Measurements from ENCODE around the gene SETD5. TPM values are rescaled to one million over a fixed set of nuclear protein-coding genes. Genes with fewer than 3 reads are reported as not detected.
A peak's percentile ranks its signal among the peaks of the same experiment; 100 is the strongest.

The SETD5 gene
- total RNA-seq, 1 donor from 2014 or later, result 123 TPM

DNA sequence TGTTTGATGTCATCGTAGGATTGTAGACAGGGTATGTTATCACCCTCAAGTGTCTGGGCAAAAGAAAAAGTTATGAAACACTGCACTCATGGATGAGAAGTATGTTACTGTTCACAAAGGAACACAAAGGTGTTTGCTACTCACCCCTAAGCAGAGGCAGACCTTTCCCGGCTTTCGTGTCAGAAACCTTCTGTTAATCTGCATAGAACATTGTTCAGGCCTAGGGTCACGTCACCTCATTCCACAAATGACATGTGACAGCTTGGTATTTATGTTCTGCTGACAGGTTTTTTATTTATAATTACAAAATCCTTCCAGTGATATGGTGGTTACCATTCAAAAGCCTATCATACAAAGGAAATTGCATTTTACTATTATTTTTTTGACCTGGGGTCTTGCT, 18.1 kb upstream of the SETD5 start:
- no peak for DNase-seq (ENCODE audit: low spot score)
- Mint-ChIP-seq H3K27me3 (ENCODE audit: low read depth) (no peaks in the 10 kb centered on the region), H3K4me3 (ENCODE audit: unreplicated experiment) (no peak overlapping the region), H3K4me1 (ENCODE audit: low read depth) (peaks cover 5% of the 10 kb centered on the region), H3K36me3 (ENCODE audit: low read depth) (peaks cover 28% of the 10 kb centered on the region), H3K27ac (ENCODE audit: unreplicated experiment) (no peak overlapping the region), H3K9me3 (ENCODE audit: low read depth) (no peaks in the 10 kb centered on the region)
- TF ChIP-seq, protein P1, sequence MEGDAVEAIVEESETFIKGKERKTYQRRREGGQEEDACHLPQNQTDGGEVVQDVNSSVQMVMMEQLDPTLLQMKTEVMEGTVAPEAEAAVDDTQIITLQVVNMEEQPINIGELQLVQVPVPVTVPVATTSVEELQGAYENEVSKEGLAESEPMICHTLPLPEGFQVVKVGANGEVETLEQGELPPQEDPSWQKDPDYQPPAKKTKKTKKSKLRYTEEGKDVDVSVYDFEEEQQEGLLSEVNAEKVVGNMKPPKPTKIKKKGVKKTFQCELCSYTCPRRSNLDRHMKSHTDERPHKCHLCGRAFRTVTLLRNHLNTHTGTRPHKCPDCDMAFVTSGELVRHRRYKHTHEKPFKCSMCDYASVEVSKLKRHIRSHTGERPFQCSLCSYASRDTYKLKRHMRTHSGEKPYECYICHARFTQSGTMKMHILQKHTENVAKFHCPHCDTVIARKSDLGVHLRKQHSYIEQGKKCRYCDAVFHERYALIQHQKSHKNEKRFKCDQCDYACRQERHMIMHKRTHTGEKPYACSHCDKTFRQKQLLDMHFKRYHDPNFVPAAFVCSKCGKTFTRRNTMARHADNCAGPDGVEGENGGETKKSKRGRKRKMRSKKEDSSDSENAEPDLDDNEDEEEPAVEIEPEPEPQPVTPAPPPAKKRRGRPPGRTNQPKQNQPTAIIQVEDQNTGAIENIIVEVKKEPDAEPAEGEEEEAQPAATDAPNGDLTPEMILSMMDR (IDR thresholded peaks at IDR 0.05), result no peak

DNA sequence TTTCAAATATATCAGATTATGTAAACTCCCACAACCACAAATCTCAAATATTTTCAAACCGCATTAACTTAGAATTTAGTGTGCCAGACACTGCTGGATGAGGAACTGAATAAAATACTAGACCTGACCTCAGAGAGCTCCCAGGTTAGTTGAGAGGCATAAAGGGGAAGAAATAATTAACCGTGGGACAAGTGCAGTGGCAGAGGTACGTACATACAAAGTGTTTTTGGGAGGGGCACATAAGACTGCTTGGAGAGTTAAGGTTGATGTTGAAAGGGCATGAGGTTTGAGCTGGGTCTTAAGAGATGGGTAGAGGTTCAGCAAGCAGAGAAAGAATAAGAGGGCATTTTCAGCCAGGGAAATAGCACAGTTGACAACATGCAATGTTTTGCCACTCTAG, 17.4 kb upstream of the SETD5 start:
- Mint-ChIP-seq H3K27ac (ENCODE audit: unreplicated experiment) (no peak overlapping the region), H3K36me3 (ENCODE audit: low read depth) (peaks cover 28% of the 10 kb centered on the region), H3K4me1 (ENCODE audit: low read depth) (peaks cover 10% of the 10 kb centered on the region), H3K4me3 (ENCODE audit: unreplicated experiment) (no peak overlapping the region), H3K27me3 (ENCODE audit: low read depth) (no peaks in the 10 kb centered on the region), H3K9me3 (ENCODE audit: low read depth) (no peaks in the 10 kb centered on the region)
- TF ChIP-seq, protein P1 (IDR thresholded peaks at IDR 0.05), result no peak
- no peak for DNase-seq (ENCODE audit: low spot score)

DNA sequence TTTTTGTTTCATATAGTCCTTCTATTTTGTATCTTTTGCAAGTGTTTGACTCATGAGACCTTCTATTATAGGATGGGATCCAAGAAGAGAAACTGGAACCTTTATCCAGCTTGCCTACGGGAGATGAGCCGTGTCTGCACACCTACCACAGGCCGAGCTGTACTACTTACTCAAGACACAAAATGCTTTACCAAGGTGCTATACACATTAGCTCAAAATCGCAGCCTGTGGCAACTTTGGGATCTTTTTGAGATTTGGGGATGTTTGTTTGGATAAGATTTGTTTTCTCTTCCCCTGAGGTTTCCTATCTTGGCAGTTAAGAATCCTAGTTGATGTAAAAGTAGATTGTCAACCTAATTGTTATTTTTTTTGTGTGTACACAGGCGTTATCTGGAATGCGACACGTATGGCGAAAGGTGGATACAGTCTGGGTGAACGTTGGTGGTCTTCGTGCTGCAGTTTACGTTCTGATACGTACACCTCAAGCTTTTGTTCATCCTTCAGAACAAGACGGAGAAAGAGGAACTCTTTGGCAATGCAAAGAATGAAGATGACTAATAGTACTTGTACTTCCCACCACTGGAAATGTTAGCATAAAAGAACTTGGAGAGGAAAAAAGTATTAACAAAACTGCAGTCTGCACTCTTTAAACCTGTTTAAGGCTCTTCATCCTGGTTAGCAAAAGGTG, 13.1 kb upstream of the SETD5 start:
- H3K36me3 Mint-ChIP-seq (ENCODE audit: low read depth), result peaks cover 24% of the 10 kb centered on the region
- no peaks in the 10 kb centered on the region for H3K9me3 Mint-ChIP-seq (ENCODE audit: low read depth)
- no peak overlapping the region for H3K4me3 Mint-ChIP-seq (ENCODE audit: unreplicated experiment)
- peaks cover 33% of the 10 kb centered on the region for H3K4me1 Mint-ChIP-seq (ENCODE audit: low read depth)
- TF ChIP-seq, protein P1 (IDR thresholded peaks at IDR 0.05), result no peak
- H3K27ac Mint-ChIP-seq (ENCODE audit: unreplicated experiment), result peak overlapping the region; percentile 82
- H3K27me3 Mint-ChIP-seq (ENCODE audit: low read depth), result no peaks in the 10 kb centered on the region
- no peak for DNase-seq (ENCODE audit: low spot score)

DNA sequence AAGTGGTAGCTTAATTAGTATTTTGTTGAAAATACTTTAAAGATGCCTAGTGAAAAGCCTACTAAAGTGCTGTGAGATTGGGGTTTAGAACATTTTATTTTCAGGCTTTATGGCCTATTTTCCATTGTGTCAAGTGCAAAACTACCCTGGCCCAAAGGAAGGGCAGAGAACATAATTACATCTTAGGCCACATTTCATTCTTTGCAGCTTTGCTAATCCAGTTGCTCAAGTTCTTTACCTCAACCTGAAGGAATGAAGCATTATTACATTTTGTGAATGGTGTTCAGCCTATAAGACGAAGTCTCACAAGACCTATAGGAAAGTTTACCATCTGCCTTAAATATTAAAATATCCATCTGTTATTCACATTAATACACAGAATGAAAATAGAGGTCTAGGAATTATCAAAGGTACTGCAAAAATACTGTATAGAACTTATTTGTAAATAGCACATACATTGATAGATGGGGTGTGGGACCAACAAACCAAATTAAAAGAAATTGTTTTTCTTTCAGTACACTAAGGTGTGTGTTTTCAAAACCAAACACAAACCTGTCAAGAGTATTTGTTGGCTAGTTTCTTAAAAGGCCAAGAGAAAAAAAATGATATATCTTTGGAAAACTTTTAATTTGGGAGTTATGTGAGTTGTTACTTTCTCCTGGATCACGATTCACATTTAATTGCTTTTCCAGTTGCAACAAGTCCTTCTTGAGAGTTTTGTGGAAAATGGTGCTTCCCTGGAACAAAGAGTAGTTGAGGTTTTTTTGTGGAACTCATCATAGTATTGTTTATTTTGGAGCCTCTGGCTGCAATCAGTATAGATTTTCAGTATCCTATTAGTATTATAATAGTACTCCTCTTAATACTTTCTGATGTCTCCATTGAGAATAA, 12.0 kb upstream of the SETD5 start:
- H3K27ac Mint-ChIP-seq (ENCODE audit: unreplicated experiment), result peak overlapping the region; percentile 82
- peaks cover 34% of the 10 kb centered on the region for H3K4me1 Mint-ChIP-seq (ENCODE audit: low read depth)
- H3K9me3 Mint-ChIP-seq (ENCODE audit: low read depth), result no peaks in the 10 kb centered on the region
- H3K4me3 Mint-ChIP-seq (ENCODE audit: unreplicated experiment), result no peak overlapping the region
- no peaks in the 10 kb centered on the region for H3K27me3 Mint-ChIP-seq (ENCODE audit: low read depth)
- no peak for DNase-seq (ENCODE audit: low spot score)
- peaks cover 29% of the 10 kb centered on the region for H3K36me3 Mint-ChIP-seq (ENCODE audit: low read depth)
- TF ChIP-seq, protein P1 (IDR thresholded peaks at IDR 0.05), result no peak

DNA sequence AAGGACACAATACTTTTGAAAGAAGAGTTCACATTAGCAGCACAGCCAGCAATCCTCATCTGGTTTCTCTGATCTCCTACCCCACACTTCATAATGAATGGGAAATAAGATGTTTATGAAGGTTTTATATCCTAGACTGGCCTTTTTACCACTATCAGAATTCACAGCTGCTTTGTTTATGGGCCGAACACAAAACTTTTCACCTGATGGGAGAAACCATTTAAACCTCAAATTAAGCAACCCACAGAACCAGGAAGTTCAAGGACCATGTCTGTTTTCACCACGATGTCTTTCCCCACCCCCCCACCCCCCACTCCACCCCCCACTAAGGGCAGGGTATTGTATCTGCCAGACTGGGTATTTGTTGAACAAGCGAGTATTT, 11.3 kb upstream of the SETD5 start:
- peaks cover 35% of the 10 kb centered on the region for H3K36me3 Mint-ChIP-seq (ENCODE audit: low read depth)
- H3K4me1 Mint-ChIP-seq (ENCODE audit: low read depth), result peaks cover 34% of the 10 kb centered on the region
- DNase-seq (ENCODE audit: low spot score), result no peak
- H3K4me3 Mint-ChIP-seq (ENCODE audit: unreplicated experiment), result no peak overlapping the region
- TF ChIP-seq, protein P1 (IDR thresholded peaks at IDR 0.05), result no peak
- no peaks in the 10 kb centered on the region for H3K27me3 Mint-ChIP-seq (ENCODE audit: low read depth)
- H3K9me3 Mint-ChIP-seq (ENCODE audit: low read depth), result no peaks in the 10 kb centered on the region
- peak overlapping the region; percentile 54 for H3K27ac Mint-ChIP-seq (ENCODE audit: unreplicated experiment)

All from chondrocyte (in vitro differentiated cells).